SU-DHL-6 (cell line): ENCODE results near the gene TCN1.

Experiments
- H2AFZ ChIP-seq: fragments of 200-600 bp; sonication (generic); 2 replicates; pipeline ENCODE4 v1.6.1; 2014; ENCODE audit warnings: low read depth, mild to moderate bottlenecking, moderate library complexity, mixed read lengths, antibody characterized with exemption, low read length; ENCODE audit not compliant: severe bottlenecking
- H3F3A ChIP-seq: fragments of 200-600 bp; shearing (Covaris generic); 2 replicates; pipeline ENCODE4 v1.6.0; 2016; ENCODE audit warnings: antibody characterized with exemption, mild to moderate bottlenecking; ENCODE audit not compliant: insufficient read depth
- H3K27ac ChIP-seq: fragments of 200-600 bp; sonication (generic); 2 replicates; pipeline ENCODE4 v1.5.1; 2016; ENCODE audit warnings: low read depth, mild to moderate bottlenecking, low read length, moderate library complexity, mixed read lengths
- H3K27me3 ChIP-seq: fragments of 200-600 bp; sonication (generic), shearing (Covaris generic); 2 replicates; pipeline ENCODE4 v1.6.0; 2014; ENCODE audit warnings: mild to moderate bottlenecking, low read length
- H3K36me3 ChIP-seq: fragments of 200-600 bp; sonication (generic); 2 replicates; pipeline ENCODE4 v1.6.1; 2014; ENCODE audit warnings: mild to moderate bottlenecking, low read length, mixed read lengths
- H3K4me2 ChIP-seq: fragments of 300-600, 200-600 bp; shearing (Covaris generic), sonication (generic); 2 replicates; pipeline ENCODE4 v1.6.0; 2014; ENCODE audit warnings: low read length, low read depth, mild to moderate bottlenecking; ENCODE audit not compliant: poor library complexity, severe bottlenecking
- H3K4me3 ChIP-seq: fragments of 200-600 bp; sonication (generic); 2 replicates; pipeline ENCODE4 v1.5.1; 2014; ENCODE audit warnings: antibody characterized with exemption, low read length, mild to moderate bottlenecking, mixed read lengths; ENCODE audit not compliant: insufficient read depth, poor library complexity, severe bottlenecking
- H3K79me2 ChIP-seq: fragments of 200-600 bp; sonication (generic); 2 replicates; pipeline ENCODE4 v1.6.1; 2014; ENCODE audit warnings: mild to moderate bottlenecking, low read length, moderate library complexity; ENCODE audit not compliant: insufficient read depth
- H3K9ac ChIP-seq: fragments of 200-600 bp; sonication (generic); 2 replicates; pipeline ENCODE4 v1.7.0; 2014; ENCODE audit warnings: mild to moderate bottlenecking, low read length
- H3K9me2 ChIP-seq: fragments of 200-600 bp; sonication (generic); replicated peaks from 2 replicates; pipeline ENCODE4 v1.6.1; 2014; ENCODE audit warnings: low read length; ENCODE audit not compliant: insufficient read depth
- H3K9me3 ChIP-seq: fragments of 200-600 bp; sonication (generic); 2 replicates; pipeline ENCODE4 v1.6.1; 2014; ENCODE audit warnings: low read length, mixed read lengths; ENCODE audit not compliant: insufficient read depth
- H4K20me1 ChIP-seq: fragments of 200-600 bp; sonication (generic); 2 replicates; pipeline ENCODE4 v1.6.1; 2014; ENCODE audit warnings: low read depth, mild to moderate bottlenecking, antibody characterized with exemption, low read length, moderate library complexity, mixed read lengths
- CTCF ChIP-seq: fragments of 200-600 bp; sonication (generic); IDR thresholded peaks from one replicate; pipeline ENCODE4 v1.5.1; 2017; ENCODE audit warnings: antibody characterized with exemption, mild to moderate bottlenecking, low read length, moderate library complexity; ENCODE audit not compliant: insufficient read depth, poor library complexity, severe bottlenecking
- EZH2phosphoT487 ChIP-seq: fragments of 200-600 bp; sonication (generic), shearing (Covaris generic); conservative IDR thresholded peaks from 2 replicates; pipeline ENCODE4 v1.6.1; 2018; ENCODE audit warnings: mild to moderate bottlenecking, antibody characterized with exemption, low read length, moderate library complexity, mixed read lengths

The TCN1 gene

GRCh38 chr11:59878575-59878974 lies 12.3 kb upstream of the TCN1 start, which contains the start of gene OOSP3:
Gene OOSP3, plus strand, starts transcription at chr11:59878782. Its CDS starts 27 bp downstream, at chr11:59878809.
- no peaks in the 10 kb centered on the region for H3K36me3 ChIP-seq
- H2AFZ ChIP-seq = no peak within 1 kb of the TSS
- H3K27me3 ChIP-seq = no peaks in the 10 kb centered on the region
- H3F3A ChIP-seq = no peaks in the 10 kb centered on the region
- no peaks in the 10 kb centered on the region for H3K9me2 ChIP-seq
- no peak within 1 kb of the TSS for H3K4me3 ChIP-seq
- H3K27ac ChIP-seq = no peak within 1 kb of the TSS
- H3K4me2 ChIP-seq = no peak within 1 kb of the TSS
- no peaks in the 10 kb centered on the region for H4K20me1 ChIP-seq
- H3K79me2 ChIP-seq = no peaks in the 10 kb centered on the region
- H3K9ac ChIP-seq = no peak within 1 kb of the TSS
- no peak for TF ChIP-seq CTCF
- no peak for TF ChIP-seq EZH2phosphoT487
- no peaks in the 10 kb centered on the region for H3K9me3 ChIP-seq

GRCh38 chr11:59877784-59878183 lies 11.5 kb upstream of the TCN1 start:
- no peak overlapping the region for H3K9ac ChIP-seq
- H3K4me2 ChIP-seq = no peak overlapping the region
- no peaks in the 10 kb centered on the region for H3K79me2 ChIP-seq
- H3K27ac ChIP-seq = no peak overlapping the region
- no peaks in the 10 kb centered on the region for H3K9me3 ChIP-seq
- H3K9me2 ChIP-seq = no peaks in the 10 kb centered on the region
- H4K20me1 ChIP-seq = no peaks in the 10 kb centered on the region
- TF ChIP-seq CTCF (no peak), EZH2phosphoT487 (no peak)
- no peaks in the 10 kb centered on the region for H3F3A ChIP-seq
- no peak overlapping the region for H2AFZ ChIP-seq
- no peak overlapping the region for H3K4me3 ChIP-seq
- no peaks in the 10 kb centered on the region for H3K36me3 ChIP-seq
- no peaks in the 10 kb centered on the region for H3K27me3 ChIP-seq

- TF ChIP-seq EZH2phosphoT487 (no peak), CTCF (no peak)
- no peaks in the 10 kb centered on the region for H4K20me1 ChIP-seq
- no peak overlapping the region for H2AFZ ChIP-seq
- H3K9me3 ChIP-seq = no peaks in the 10 kb centered on the region
- H3K9me2 ChIP-seq = no peaks in the 10 kb centered on the region
- no peaks in the 10 kb centered on the region for H3K36me3 ChIP-seq
- H3K27me3 ChIP-seq = no peaks in the 10 kb centered on the region
- H3K4me2 ChIP-seq = no peak overlapping the region
- H3F3A ChIP-seq = no peaks in the 10 kb centered on the region
- no peak overlapping the region for H3K27ac ChIP-seq
- no peak overlapping the region for H3K9ac ChIP-seq
- no peak overlapping the region for H3K4me3 ChIP-seq
- H3K79me2 ChIP-seq = no peaks in the 10 kb centered on the region
Measured at GRCh38 chr11:59877325-59877724, 11.0 kb upstream of the TCN1 start.
